GM12875 (cell line): ENCODE data around the gene KYNU.

Experiments
- H3K4me3 ChIP-seq: one replicate; pipeline ENCODE4 v1.5.1; 2011; ENCODE audit warnings: low read depth, low read length, control low read depth
- TF ChIP-seq, protein P1 (sequence below): IDR thresholded peaks from 2 replicates; pipeline ENCODE4 v1.5.1; 2011; ENCODE audit warnings: low read depth, mild to moderate bottlenecking, control low read depth, inconsistent platforms, low read length, moderate library complexity, borderline replicate concordance; ENCODE audit not compliant: insufficient read depth

KYNU gene

DNA sequence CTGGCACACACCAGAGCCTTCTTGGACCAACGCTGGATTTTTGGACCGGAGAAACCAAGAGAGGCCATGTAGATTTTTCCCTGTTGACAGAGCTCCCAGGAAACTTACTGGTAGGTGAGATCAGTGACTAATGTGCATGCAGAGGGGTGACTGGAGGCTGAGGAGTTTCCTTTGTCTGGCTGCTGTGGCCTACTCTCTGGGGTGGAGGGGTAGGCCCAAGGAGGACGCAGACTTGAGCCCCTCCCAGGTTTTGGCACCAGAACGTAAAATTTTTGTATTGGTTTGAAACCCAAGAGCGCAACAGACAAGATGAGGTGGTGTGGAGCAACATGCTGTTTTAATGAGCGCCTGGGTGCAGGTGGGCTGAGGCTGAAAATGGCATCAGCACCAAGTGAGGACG, 59.2 kb downstream of the KYNU start:
- no peak overlapping the region for H3K4me3 ChIP-seq
- TF ChIP-seq, protein P1, sequence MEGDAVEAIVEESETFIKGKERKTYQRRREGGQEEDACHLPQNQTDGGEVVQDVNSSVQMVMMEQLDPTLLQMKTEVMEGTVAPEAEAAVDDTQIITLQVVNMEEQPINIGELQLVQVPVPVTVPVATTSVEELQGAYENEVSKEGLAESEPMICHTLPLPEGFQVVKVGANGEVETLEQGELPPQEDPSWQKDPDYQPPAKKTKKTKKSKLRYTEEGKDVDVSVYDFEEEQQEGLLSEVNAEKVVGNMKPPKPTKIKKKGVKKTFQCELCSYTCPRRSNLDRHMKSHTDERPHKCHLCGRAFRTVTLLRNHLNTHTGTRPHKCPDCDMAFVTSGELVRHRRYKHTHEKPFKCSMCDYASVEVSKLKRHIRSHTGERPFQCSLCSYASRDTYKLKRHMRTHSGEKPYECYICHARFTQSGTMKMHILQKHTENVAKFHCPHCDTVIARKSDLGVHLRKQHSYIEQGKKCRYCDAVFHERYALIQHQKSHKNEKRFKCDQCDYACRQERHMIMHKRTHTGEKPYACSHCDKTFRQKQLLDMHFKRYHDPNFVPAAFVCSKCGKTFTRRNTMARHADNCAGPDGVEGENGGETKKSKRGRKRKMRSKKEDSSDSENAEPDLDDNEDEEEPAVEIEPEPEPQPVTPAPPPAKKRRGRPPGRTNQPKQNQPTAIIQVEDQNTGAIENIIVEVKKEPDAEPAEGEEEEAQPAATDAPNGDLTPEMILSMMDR = no peak

DNA sequence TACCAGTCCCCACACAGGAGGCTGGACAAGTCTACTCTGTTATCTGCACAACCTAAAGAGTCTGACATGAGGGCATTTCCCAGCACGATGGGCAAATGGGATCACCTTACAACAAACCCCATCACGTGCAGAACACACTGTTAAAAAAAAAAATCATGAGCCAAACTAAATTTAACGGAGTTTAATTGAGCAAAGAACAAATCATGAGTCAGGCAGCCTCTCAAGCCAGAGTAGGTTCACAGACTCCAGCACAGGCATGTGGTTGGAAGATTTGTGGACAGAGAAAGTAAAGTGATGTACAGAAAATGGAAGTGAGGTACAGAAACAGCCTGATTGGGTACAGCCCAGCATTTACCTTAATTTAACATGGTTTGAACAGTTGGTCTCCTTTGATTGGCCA, 59.9 kb downstream of the KYNU start:
- TF ChIP-seq, protein P1 = no peak

DNA sequence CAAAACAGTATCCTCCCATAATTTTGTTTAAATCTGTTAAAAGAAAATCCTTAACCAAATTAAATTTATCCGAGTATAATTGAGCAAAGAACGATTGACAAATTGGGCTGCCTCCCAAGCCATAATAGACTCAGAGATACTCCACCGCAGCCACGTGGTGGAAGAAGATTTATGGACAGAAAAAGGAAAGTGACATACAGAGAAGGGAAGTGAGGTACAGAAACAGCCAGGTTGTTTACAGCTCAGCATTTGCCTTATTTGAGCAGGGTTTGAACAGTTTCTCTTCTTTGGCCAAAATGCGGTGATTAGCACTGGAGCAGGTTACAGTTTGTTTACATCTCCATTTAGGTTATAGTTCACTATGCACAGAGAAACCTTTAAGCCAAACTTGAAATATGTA, 60.8 kb downstream of the KYNU start:
- TF ChIP-seq, protein P1 = no peak
- no peak overlapping the region for H3K4me3 ChIP-seq

More for the DNA sequence above, 59.9 kb downstream of the KYNU start:
- no peak overlapping the region for H3K4me3 ChIP-seq

DNA sequence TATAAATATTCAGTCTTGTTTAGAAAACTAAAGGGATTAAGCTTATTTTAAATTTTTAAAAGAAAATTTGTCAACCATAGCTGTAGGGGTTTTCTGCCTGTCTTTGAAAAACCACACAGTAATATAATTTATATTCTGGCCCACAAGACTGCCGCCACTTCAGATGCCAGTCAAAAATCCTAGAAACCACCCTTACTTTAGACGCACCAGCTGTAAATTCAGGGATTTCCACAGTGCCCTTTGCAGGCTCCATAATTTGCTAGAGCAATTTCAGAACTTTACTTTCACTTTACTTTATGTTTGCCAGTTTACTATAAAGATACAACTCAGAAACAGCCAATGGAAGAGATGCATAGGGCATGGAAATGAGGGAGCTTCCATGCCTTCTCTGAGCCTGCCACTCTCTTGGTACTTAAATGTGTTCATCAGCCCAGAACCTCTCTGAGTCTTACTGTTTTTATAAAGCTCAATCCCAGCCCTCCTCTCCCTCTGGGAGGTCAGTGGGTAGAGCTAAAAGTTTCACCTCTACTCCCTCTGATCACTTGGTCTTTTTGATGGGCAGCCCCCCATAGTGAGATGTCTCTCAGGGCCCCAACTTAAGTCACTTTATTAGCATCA, 63.3 kb downstream of the KYNU start:
- H3K4me3 ChIP-seq = no peak overlapping the region
- TF ChIP-seq, protein P1 = no peak

DNA sequence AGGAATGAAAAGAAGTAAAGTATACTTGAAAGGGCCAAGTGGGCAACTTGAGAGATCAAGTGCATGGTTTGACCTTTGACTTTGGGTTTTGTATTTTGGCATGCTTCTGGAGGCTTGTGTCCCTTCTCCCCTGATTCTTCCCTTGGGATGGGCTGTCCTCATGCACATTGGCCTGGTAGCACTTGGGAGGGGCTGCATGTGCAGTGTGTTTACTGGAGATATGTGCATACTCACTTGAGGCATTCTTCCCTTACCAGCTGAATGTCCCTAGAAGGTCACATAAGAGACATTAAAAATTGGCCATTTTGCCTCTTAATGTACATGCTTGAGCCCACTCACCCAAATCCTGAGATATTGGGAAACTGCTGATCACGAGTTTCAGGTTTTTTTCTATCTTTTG, 65.2 kb downstream of the KYNU start:
- TF ChIP-seq, protein P1 = no peak
- no peak overlapping the region for H3K4me3 ChIP-seq

DNA sequence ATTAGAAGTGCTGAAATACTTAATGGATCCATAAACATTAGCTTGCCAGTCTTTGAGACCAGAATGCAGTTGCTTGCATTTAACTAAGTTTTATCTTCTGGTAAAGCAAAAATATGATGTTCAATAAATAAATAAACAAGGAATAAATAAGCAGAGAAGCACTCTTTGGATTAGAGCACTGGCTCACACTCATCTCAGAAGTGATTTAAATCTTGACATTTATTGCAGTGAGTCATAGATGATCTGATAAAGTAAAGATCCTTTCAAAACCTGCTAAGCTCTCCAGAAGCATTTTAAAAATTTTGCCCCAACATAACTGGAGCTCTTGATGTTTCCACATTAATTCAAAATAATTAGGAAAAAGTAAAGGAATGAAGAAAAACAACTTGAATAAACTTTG, 66.8 kb downstream of the KYNU start:
- TF ChIP-seq, protein P1 = no peak
- H3K4me3 ChIP-seq = no peak overlapping the region

DNA sequence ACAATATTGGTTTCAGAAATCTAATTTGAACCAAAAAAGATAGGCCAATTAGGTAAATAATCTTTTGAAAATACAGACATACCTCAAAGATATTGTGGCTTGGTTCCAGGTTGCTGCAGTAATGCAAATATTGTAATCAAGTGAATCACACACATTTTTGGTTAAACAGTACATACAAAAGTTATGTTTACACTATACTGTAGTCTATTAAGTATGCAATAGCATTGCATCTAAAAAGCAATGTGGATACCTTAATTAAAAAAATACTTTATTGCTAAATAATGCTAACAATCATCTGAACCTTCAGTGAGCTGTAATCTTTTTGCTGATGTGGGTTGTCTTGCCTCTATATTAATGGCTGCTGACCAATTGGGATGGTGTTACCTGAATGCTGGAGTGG, 67.3 kb downstream of the KYNU start:
- no peak overlapping the region for H3K4me3 ChIP-seq
- TF ChIP-seq, protein P1 = no peak
